ENCODE measurements around the gene GDF2.

GDF2 gene

DNA sequence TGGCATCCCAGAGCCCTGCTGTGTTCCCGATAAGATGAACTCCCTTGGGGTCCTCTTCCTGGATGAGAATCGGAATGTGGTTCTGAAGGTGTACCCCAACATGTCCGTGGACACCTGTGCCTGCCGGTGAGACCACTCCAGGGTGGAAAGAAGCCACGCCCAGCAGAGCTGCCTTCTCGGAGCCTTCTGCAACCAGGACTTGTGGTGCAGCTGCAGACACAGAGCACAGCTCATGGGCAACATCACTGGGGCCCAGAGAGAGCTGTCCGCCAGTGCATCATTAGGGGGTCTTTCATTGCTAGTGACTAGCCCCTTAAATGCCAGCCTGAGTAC lies 9.6 kb upstream of the GDF2 start:
- no peak for DNase-seq

- DNase-seq: no peak
These were observed 7.8 kb upstream of the GDF2 start for GRCh38 chr10:47314416-47314970.

DNA sequence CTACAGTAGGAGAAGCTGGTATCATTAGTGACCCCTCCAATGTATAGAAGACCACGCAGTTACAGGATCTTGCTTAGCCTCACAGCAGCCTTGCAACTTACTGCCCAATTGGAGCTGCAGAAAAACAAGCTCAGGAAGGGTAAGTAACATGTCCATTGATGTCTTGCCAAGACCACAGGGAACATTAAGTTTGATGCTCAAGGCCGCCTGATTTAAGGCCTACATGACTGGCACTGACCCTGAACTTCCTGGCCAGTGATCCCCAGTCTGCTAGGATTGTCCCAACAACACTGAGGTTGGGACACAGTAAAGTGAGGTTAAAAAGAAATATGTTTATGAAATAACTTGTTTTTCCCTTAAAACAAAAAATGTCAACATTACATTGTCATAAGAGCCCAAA lies 6.8 kb upstream of the GDF2 start:
- no peak for DNase-seq

DNA sequence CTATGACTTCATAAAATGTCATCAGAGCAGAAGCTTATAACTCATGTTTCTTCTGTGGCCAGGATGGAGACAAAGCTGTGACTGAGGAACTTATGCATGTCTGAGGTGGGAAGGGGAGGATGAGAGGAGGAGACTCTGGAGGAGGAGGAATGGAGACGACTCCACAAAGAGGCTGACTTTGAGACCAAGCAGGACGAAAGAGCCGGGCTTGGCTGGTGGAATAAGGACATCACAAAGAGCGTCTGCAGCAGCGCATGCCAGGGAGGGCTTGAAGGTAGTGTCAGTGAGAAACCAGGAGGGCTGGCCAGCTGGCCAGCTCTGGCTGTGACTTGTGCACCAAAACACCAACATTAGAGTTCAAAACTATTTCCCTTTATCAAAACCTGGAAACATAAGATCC lies 6.1 kb upstream of the GDF2 start:
- DNase-seq: no peak

- DNase-seq: no peak
These were observed 5.0 kb upstream of the GDF2 start for GRCh38 chr10:47317251-47317650.

DNA sequence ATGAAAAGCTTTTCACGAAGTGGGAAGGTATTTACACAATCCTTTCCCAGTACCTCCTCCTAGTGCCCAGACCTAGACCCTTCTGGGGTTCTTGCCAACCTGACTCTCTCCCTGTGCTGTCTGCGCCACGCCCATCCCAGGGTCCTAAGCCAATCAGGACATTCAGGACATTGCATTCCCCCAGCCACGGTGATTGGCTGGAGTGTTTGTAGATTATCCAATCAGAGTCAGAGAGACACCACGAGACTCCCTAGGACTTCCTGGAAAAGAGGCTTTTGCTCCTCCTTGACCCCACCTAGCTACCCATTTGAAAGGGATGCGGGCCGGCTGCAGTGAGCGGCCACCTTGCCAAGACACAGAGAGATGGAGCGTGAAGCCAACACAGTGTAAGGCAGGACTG lies 3.5 kb upstream of the GDF2 start:
- no peak for DNase-seq

- DNase-seq: no peak
These were observed 2.5 kb upstream of the GDF2 start for GRCh38 chr10:47319784-47320183.

GRCh38 chr10:47320812-47321211 lies 1.4 kb upstream of the GDF2 start:
- DNase-seq: no peak

GRCh38 chr10:47321521-47322195 lies 596 bp upstream of the GDF2 start:
- no peak for DNase-seq

DNA sequence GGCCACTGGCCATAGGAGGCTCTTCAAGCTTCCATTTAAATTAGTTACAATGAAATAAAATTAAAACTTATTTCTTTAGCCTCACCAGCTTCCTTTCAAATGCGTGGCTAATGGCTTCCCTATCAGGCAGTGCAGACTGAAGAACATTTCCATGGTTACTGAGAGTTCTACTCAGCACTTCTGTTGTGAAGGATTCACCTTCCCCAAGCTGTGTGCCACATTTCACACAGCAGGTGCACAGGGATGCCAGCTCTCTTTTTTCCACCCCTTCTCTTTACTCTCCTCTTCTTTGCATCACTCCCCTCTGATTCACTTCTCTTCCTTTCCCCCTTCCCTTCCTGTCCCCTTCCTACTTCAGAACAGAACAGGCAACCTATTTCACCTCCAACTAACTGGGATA lies 833 bp downstream of the GDF2 start:
- DNase-seq: no peak

GRCh38 chr10:47323636-47324296 lies 1.5 kb downstream of the GDF2 start:
- no peak for DNase-seq

- DNase-seq: no peak
These were observed 3.3 kb downstream of the GDF2 start for GRCh38 chr10:47325303-47326291.

- no peak for DNase-seq
These were observed 4.2 kb downstream of the GDF2 start for GRCh38 chr10:47326306-47326926.

DNA sequence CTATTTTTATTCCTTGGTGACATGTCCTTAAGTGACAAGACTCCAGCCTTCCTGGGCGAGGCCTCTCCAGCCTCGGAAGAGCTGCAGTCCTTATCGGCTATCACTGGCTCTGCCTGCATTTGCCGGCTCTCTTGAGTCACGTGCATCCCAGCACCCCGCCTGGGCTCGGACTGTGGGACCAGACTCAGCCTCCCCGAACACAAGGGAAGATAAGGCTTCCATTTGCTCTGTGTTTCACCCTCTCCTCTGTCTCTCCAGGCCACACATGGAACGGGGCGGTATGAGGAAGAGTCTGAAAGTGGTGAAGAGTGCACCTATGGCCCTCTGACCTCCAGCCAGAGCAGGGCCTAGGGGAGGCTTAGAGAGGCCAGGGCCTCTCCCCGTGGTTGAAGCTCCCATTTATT lies 4.7 kb downstream of the GDF2 start:
- no peak for DNase-seq

GRCh38 chr10:47329855-47330254 lies 7.6 kb downstream of the GDF2 start:
- DNase-seq: no peak

DNA sequence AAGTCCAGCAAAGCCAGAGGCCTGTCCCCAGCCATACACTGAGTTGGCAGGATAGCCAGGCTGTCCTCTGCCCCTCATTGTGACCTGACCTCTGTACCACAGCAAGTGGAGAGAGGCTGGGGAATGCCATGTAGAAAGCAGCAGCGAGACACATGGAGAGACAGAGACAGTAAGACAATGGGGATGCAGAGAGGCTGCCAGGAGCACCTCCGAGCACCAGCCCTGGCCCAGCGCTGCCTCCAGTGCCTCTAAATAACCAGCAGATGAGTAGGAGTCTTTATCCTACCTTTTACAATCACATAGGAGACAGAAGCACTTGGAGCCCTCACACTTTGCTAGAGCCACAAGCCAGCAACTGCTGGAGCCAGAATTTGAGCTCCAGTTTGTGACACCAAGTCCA lies 8.1 kb downstream of the GDF2 start:
- no peak for DNase-seq

DNA sequence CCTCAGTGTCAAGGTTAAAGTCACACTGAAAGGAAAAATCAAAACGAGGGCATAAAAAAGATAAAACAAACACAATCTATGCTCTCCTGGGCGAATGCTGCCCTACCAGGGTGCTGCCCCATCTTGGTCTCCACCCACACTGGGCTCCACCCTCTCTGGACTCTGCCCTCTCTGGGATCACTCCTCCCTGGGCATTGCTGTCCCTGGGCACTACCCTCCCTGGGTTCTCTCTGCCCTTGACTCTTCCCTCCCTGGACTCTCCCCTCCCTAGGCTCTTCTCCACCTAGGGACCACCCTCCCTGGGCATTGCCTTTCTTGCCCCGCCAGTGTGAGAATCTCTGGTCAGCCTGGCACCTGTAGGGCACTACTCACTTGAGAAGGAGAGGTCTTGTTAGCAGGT lies 8.6 kb downstream of the GDF2 start:
- DNase-seq: no peak

DNA sequence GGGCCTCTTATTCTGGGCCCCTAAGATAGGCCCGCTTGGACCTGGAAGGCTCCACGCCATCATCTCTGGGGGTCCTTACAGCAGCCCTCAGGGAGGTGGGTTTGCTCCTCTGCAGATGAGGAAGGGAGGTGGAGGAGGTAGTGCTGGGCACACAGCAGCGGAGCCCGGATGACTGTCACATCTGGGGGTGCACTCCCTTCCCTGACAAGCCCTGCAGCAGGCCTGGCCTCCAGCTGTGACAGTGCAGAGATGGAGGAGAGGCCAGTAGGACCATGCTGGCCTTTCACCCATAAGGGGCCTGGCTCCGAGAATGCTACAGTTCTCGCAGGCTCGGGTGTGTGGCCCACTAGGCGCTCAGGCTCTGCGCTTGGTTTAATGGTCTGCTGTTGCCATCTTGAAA lies 9.2 kb downstream of the GDF2 start:
- no peak for DNase-seq

- no peak for DNase-seq
These were observed 9.7 kb downstream of the GDF2 start for GRCh38 chr10:47331954-47332353.

DNA sequence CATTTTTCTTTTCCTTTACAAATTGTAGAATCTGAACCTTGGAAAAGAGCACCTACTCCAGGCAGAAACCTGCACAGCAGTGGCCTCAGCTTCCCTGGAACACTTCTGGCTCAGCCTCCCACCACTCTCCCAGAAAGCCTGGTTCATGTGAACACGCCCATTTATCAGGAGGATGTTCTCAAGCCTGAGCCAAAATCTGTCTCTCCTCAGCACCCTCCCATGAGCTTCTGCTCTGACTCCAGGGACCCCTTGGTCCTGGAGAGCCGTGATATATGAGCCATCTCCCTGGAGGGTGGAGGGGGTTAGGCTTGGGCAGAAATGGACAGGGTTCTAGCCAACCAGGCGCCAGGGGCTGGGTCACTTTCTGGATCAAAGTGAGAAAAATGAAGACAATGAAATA lies 10.1 kb downstream of the GDF2 start:
- DNase-seq: no peak

- no peak for DNase-seq
These were observed 10.7 kb downstream of the GDF2 start for GRCh38 chr10:47332946-47333345.

DNA sequence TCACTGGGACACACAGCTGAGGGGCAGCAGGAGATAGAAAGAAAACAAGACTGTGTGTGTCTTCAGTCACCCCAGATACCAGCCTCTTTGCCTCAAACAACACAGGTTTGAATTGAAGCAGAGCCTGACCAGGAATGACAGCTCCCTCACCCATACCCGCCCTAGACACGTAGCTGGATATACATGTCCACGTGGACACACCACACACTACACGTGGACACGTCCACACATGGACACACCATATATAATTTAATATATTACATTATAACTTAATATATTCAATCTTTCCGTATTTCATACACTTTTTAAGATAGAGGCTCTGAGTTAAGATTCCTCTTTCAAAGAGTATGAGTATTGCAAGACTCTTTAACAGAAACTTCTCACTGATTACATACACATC lies 11.3 kb downstream of the GDF2 start:
- DNase-seq: no peak
